GM21723 (cell line): ENCODE results near the gene RANBP9.

Source experiments
- ATAC-seq: cut with Tn5 transposase; IDR thresholded peaks from one replicate; pipeline ENCODE4 v1.9.1; 2021; ENCODE audit warnings: mild to moderate bottlenecking, moderate library complexity; ENCODE audit not compliant: unreplicated experiment

Gene RANBP9

GRCh38 chr6:13605634-13606033 lies 106.0 kb downstream of the RANBP9 start:
- ATAC-seq = no peak

- no peak for ATAC-seq
Measured at GRCh38 chr6:13604546-13605416, 106.9 kb downstream of the RANBP9 start.

- no peak for ATAC-seq
Measured at GRCh38 chr6:13604135-13604534, 107.5 kb downstream of the RANBP9 start.

GRCh38 chr6:13600036-13600435 lies 111.6 kb downstream of the RANBP9 start:
- no peak for ATAC-seq

- ATAC-seq = no peak
Measured at GRCh38 chr6:13597073-13597472, 114.6 kb downstream of the RANBP9 start.

GRCh38 chr6:13593720-13594119 lies 117.9 kb downstream of the RANBP9 start:
- ATAC-seq = no peak

- ATAC-seq = no peak
Measured at GRCh38 chr6:13593103-13593502, 118.5 kb downstream of the RANBP9 start.

GRCh38 chr6:13591205-13591921 lies 120.3 kb downstream of the RANBP9 start:
- no peak for ATAC-seq

- ATAC-seq = no peak
Measured at GRCh38 chr6:13590574-13591153, 121.0 kb downstream of the RANBP9 start.

- no peak for ATAC-seq
Measured at GRCh38 chr6:13589801-13590200, 121.8 kb downstream of the RANBP9 start.

- ATAC-seq = no peak
Measured at GRCh38 chr6:13586603-13587542, 124.8 kb downstream of the RANBP9 start.

GRCh38 chr6:13581700-13582229 lies 129.9 kb downstream of the RANBP9 start:
- no peak for ATAC-seq

GRCh38 chr6:13579911-13580310 lies 131.7 kb downstream of the RANBP9 start:
- ATAC-seq = no peak

- no peak for ATAC-seq
Measured at GRCh38 chr6:13577926-13578325, 133.7 kb downstream of the RANBP9 start.

GRCh38 chr6:13576017-13576416 lies 135.6 kb downstream of the RANBP9 start:
- no peak for ATAC-seq

GRCh38 chr6:13575377-13575775 lies 136.3 kb downstream of the RANBP9 start:
- no peak for ATAC-seq

- peak; percentile 73 for ATAC-seq
Measured at GRCh38 chr6:13574571-13575376, 136.9 kb downstream of the RANBP9 start, which contains the start of gene SIRT5. SIRT5 (plus strand) TSS chr6:13574601; CDS start chr6:13584111, 9,510 bp downstream.

- ATAC-seq = peak; percentile 72
Measured at GRCh38 chr6:13574149-13574570, 137.5 kb downstream of the RANBP9 start.

- no peak for ATAC-seq
Measured at GRCh38 chr6:13573669-13574110, 137.9 kb downstream of the RANBP9 start.
